GM21367 (cell line): Measurements from ENCODE around the gene THSD7A.

Experiments
- ATAC-seq: cut with Tn5 transposase; IDR thresholded peaks from one replicate; pipeline ENCODE4 v1.9.1; 2021; ENCODE audit not compliant: unreplicated experiment

The THSD7A gene

GRCh38 chr7:11343818-11344413, 488.1 kb downstream of the THSD7A start:
- ATAC-seq, result peak; percentile 40

DNA sequence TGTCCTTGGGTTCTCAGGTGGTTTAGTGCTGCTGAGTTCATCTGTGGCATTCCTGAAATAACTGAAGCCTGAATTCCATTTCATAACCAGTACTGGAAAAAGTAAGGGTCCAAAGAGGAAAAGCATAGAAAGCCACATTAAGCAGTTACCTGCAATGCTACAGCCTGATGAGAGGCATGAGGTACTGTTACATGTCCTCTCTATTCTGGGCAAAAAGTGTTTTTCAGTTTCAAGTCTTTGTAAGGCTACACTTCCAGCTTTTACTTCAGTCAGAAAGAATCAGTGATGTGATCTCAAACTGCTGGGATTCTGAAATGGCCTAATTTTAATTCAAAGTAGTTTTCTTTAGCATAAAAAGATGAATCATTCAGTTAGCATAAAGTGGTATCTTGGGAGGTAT, 488.9 kb downstream of the THSD7A start:
- ATAC-seq, result peak; percentile 38

DNA sequence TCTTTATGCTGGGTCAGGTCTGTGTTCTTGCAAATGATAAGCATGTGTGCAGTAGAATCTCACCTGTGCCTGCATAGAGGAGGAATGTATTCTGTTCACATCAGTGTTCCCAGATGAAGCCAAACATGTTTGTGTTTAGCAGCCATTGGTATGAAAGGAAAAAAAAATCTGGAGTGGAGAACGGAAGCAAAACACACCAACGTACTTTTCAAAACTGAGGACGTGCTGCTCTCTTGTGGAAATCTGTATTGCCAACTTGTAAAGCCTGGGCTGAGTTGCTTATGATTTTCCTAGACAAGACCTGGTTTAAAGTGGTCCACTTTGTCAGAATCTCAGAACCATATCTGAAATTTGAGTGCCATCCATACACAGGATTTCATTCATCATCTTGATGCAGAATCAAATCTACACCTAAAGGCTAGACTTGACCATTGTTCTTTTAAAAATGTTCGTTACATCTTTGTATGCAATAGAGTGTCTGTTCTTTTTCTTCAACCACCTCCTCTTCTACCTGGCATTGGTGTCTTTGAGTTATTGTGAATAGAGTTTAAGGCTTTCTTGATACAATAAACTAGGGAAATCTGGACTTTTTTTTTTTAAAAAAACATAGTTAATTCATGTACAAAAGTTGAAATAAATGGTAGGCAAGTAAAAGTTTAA, 490.6 kb downstream of the THSD7A start:
- no peak for ATAC-seq

DNA sequence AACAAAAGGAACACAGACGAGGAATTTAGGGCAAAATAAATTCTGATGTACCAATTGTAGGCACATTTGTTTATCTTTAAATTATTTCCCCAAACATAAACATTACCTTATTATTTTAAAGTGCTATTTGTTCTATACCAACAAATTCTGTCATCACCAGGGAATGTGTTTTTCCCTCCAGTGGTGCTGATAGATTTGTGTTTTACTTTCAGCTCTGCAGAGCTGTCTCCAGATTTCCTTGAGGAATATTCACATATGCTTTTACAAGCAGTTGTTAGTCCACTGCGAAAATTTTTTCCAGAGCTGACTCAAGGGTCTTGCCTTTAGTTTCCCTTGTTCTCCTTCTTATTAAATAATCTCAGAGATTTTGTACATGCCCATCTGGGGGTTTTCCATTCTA, 495.6 kb downstream of the THSD7A start:
- ATAC-seq, result no peak

DNA sequence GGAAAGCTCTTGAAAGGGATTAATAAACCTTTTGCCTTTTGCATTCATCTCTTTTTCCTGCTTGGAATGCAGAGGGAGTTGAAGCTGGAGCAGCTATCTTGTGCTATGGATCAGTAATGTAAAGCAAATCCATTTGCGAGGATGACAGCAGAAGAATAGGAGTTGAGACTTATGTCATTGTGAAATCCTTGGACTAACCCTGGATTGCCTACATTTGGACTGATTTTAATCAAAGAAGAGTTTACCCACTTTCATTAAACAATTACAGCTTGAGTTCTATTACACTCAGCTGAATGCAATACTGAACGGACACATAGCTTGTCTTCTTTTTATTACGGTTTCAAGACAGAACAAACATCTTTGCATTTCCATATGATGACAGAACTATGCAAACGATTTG, 496.1 kb downstream of the THSD7A start:
- no peak for ATAC-seq

DNA sequence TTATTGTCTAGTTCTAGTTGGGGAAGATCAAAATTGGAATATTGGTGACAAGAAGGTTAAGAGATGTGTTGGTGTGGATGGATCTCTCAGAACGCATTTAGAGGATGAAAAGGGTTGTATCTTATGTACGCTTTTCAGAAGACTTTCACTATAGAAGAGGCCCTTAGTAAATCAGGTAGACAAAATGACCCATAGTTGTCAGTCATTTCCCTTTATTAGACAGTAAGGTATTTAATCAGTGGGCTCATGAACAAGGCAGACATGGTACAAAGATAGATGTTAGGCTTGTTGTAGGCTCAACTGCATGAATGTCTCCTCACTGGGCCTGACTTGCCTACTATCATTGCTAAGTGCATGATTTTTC, 499.2 kb downstream of the THSD7A start:
- ATAC-seq, result peak; percentile 23

DNA sequence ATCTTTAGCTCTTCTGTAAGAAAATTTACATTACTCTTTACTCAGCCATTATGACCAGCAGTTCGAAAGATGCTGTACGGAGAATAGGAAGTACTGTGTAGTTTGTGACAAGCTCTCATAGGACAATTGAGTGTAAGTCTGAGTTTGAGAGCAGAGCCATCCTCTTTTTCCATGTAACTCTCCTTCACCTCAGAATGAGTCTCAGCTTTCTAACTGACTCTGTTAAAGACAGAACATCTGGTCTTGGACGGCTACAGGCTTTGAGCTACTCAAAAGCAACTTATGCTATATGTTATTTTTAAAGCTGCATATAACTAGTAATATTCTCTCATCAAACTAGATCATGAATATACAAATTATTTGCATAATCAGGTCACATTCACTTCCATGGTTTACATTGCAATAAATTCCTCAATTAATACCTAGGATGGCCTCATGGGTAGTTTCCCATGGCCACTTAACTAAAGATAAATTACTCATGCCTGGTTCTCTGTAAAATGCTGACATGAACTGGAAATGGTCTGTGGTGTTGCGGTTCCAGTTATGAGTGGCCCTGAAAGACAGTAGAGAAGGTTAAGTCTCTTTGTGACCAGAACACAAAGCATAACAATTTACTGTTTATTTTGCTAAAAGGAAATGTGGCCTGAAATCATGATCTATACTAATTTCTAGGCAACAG, 499.7 kb downstream of the THSD7A start:
- ATAC-seq, result peak; percentile 83

- ATAC-seq, result no peak
Observed at GRCh38 chr7:11331128-11332102, 500.6 kb downstream of the THSD7A start.

DNA sequence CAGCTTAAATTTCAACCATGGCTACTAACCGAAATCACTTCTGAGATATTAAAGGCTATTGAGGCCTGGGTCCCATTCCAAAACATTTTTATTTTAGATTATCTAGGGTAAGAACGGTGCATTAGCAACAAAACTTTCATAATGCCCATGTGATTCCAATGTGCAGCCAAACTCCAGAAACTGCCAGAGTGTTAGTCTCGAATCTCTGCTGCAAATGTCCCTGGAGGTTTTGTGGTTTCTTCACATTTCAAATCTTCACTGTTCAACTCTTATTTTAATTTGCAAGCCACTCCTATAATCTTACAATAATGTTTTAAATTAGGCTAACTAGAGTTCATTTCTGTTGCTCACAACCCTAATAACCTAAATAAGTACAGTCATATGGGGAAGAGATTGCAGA, 501.3 kb downstream of the THSD7A start:
- ATAC-seq, result no peak

DNA sequence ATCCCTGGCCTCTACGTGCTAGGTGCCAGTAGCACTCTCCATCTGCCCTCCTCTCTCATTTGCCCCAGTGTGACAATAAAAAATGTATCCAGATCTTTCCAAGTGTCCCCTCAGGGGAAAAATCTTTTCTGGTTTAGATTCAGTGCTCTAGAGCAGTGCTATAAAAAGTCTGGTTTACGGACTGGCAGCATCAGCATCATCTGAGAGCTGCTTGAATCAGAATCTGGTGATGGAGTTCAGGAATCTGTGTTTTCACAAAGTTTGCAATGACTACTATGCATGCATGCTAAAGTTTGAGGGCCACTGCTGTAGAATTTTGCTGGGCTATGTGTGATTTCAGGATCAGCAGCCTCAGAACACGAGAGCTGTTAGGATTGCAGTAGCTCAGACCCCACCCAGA, 501.8 kb downstream of the THSD7A start:
- ATAC-seq, result no peak

DNA sequence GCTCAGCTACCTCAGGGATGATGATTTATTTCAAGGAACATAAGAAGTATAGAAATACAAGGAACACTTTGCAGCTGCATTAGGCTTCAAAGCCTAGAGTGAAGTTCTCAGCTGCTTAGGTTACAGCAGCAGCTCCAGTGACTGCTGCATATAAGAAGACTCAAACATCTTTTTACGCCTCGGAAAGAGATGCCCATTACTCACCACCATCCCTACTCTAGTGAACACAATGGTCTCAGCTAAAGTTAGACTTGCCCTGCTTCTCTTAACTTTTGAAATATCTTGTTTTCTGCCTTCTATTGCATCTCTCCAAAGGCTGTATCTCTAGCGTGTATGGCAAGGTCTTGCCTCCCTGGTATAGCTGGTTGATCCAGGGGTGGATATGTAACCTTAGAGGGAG, 502.4 kb downstream of the THSD7A start:
- ATAC-seq, result no peak

DNA sequence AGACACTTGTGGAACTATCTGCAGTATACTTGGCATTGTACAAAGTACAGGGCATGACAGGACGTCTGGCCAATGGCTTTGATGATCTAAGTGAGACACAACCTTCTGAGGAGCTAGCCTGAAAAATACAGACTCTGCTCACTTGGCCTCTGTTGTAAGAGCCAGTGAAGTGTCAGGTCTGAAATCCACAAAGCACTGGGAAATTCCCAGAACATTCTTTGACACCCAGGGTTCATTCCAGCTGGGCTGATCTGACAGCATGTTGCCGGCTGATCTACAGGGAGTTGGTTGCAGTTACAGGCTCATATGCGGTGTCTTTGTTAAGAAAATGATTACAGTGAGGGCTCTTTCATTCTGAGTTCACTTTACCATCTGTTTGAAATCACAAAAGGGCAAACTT, 503.7 kb downstream of the THSD7A start:
- no peak for ATAC-seq

GRCh38 chr7:11327633-11328032, 504.4 kb downstream of the THSD7A start:
- ATAC-seq, result no peak
